Activated CD8-positive, alpha-beta T cell treated with anti-CD3 and anti-CD28 coated beads for 36 hours (primary cell): Measurements from ENCODE around the gene CBFA2T3. TPM values are rescaled to one million over a fixed set of nuclear protein-coding genes. Genes with fewer than 3 reads are reported as not detected.

Experiments used
- ATAC-seq: fragments of 200-7000 bp; cut with Tn5 transposase; one replicate; pipeline ENCODE4 v1.10.0; 2021; ENCODE audit warnings: mild to moderate bottlenecking, moderate library complexity
- CTCF ChIA-PET: fragments of 350-600 bp; sonication (Branson Sonifier 250); formaldehyde crosslinking; loops from one replicate; lab custom pipeline; 2021; ENCODE audit warnings: antibody characterized with exemption; lab: Charles Lee
- POLR2A ChIA-PET: fragments of 350-600 bp; sonication (Branson Sonifier 250); formaldehyde crosslinking; loops from one replicate; lab custom pipeline; 2021; ENCODE audit warnings: antibody characterized with exemption; lab: Charles Lee
- DNase-seq: peaks from one replicate; pipeline ENCODE4 v3.0.0-alpha.2; 2020
- H3K27ac Mint-ChIP-seq: one replicate; pipeline ENCODE4 v1.8.0; 2021; ENCODE audit warnings: mild to moderate bottlenecking, mixed read lengths
- H3K27me3 Mint-ChIP-seq: one replicate; pipeline ENCODE4 v1.8.0; 2021; ENCODE audit warnings: mixed read lengths
- H3K36me3 Mint-ChIP-seq: one replicate; pipeline ENCODE4 v1.8.0; 2021; ENCODE audit warnings: low read depth, mixed read lengths
- H3K4me1 Mint-ChIP-seq: one replicate; pipeline ENCODE4 v1.8.0; 2021; ENCODE audit warnings: low read depth, mixed read lengths
- H3K4me3 Mint-ChIP-seq: one replicate; pipeline ENCODE4 v1.8.0; 2021; ENCODE audit warnings: mild to moderate bottlenecking, moderate library complexity, mixed read lengths
- H3K9me3 Mint-ChIP-seq: one replicate; pipeline ENCODE4 v1.8.0; 2021; ENCODE audit warnings: mixed read lengths
- CTCF ChIP-seq: fragments of 200-600 bp; IDR thresholded peaks from one replicate; pipeline ENCODE4 v1.8.0; 2022; ENCODE audit warnings: antibody characterized with exemption, mild to moderate bottlenecking
- intact Hi-C: fragments of 100-400 bp; cut with micrococcal nuclease; formaldehyde crosslinking; loops from one replicate; pipeline ENCODE4 v1.10.0; 2022
- total RNA-seq, 2 experiments: library from RNA; stranded (reverse); gene quantifications; one replicate each; pipeline ENCODE4 v1.2.3, GENCODE V29; 2021

Gene CBFA2T3
- total RNA-seq, 2 experiments from 2014 or later = 0.14 to 0.34 TPM

- no peak for TF ChIP-seq CTCF
- H3K4me1 Mint-ChIP-seq = no peaks in the 10 kb centered on the region
- CTCF ChIA-PET = no interaction called here
These were observed 47.9 kb downstream of the CBFA2T3 start for GRCh38 chr16:88929091-88929445.

GRCh38 chr16:88928405-88929090, 48.5 kb downstream of the CBFA2T3 start:
- Mint-ChIP-seq H3K27ac (no peak overlapping the region), H3K4me1 (no peaks in the 10 kb centered on the region), H3K4me3 (no peak overlapping the region), H3K27me3 (no peaks in the 10 kb centered on the region), H3K36me3 (no peaks in the 10 kb centered on the region), H3K9me3 (no peaks in the 10 kb centered on the region)
- POLR2A ChIA-PET = interaction anchor here (1.1 kb wide), 1 partner anchor 111 kb away, joined by 3 read pairs; no protein-coding TSS in a partner anchor
- no peak for TF ChIP-seq CTCF
- intact Hi-C loops = no loop called here
- DNase-seq (no peak), ATAC-seq (no peak)
- CTCF ChIA-PET = no interaction called here

More at GRCh38 chr16:88929091-88929445, 47.9 kb downstream of the CBFA2T3 start:
- H3K27ac Mint-ChIP-seq = no peak overlapping the region
- DNase-seq (no peak), ATAC-seq (no peak)
- H3K36me3 Mint-ChIP-seq = no peaks in the 10 kb centered on the region
- H3K9me3 Mint-ChIP-seq = no peaks in the 10 kb centered on the region
- intact Hi-C loops = no loop called here
- POLR2A ChIA-PET = no interaction called here
- no peak overlapping the region for H3K4me3 Mint-ChIP-seq
- H3K27me3 Mint-ChIP-seq = no peaks in the 10 kb centered on the region

- H3K27me3 Mint-ChIP-seq = no peaks in the 10 kb centered on the region
- no peak for DNase-seq
- no peak for TF ChIP-seq CTCF
- ChIA-PET POLR2A (interaction anchor here (1.1 kb wide), 1 partner anchor 110 kb away, joined by 3 read pairs; no protein-coding TSS in a partner anchor), CTCF (no interaction called here)
- H3K9me3 Mint-ChIP-seq = no peaks in the 10 kb centered on the region
- no peak for ATAC-seq
- no peak overlapping the region for H3K27ac Mint-ChIP-seq
- no peaks in the 10 kb centered on the region for H3K36me3 Mint-ChIP-seq
- intact Hi-C loops = no loop called here
- no peak overlapping the region for H3K4me3 Mint-ChIP-seq
- no peaks in the 10 kb centered on the region for H3K4me1 Mint-ChIP-seq
These were observed 49.3 kb downstream of the CBFA2T3 start for GRCh38 chr16:88927661-88928060.

- H3K27ac Mint-ChIP-seq = no peak overlapping the region
- ATAC-seq (no peak), DNase-seq (no peak)
- no peaks in the 10 kb centered on the region for H3K27me3 Mint-ChIP-seq
- CTCF ChIA-PET = no interaction called here
- TF ChIP-seq CTCF = no peak
- POLR2A ChIA-PET = interaction anchor here (0.7 kb wide), 1 partner anchor 93 kb away, joined by 3 read pairs; no protein-coding TSS in a partner anchor
- intact Hi-C loops = no loop called here
- no peaks in the 10 kb centered on the region for H3K9me3 Mint-ChIP-seq
- H3K4me3 Mint-ChIP-seq = no peak overlapping the region
- peaks cover under 1% of the 10 kb centered on the region for H3K4me1 Mint-ChIP-seq
- H3K36me3 Mint-ChIP-seq = no peaks in the 10 kb centered on the region
These were observed 50.0 kb downstream of the CBFA2T3 start for GRCh38 chr16:88927010-88927409.

GRCh38 chr16:88926374-88926990, 50.5 kb downstream of the CBFA2T3 start:
- Mint-ChIP-seq H3K9me3 (no peaks in the 10 kb centered on the region), H3K4me1 (peaks cover 4% of the 10 kb centered on the region), H3K27ac (no peak overlapping the region), H3K4me3 (no peak overlapping the region), H3K27me3 (no peaks in the 10 kb centered on the region), H3K36me3 (no peaks in the 10 kb centered on the region)
- ATAC-seq (no peak), DNase-seq (no peak)
- ChIA-PET CTCF (no interaction called here), POLR2A (interaction anchor here (0.7 kb wide), 1 partner anchor 94 kb away, joined by 3 read pairs; no protein-coding TSS in a partner anchor)
- intact Hi-C loops = no loop called here
- no peak for TF ChIP-seq CTCF
